HepG2 (cell line): ENCODE results near the gene GCN1. TPM values are rescaled to one million over a fixed set of nuclear protein-coding genes. Genes with fewer than 3 reads are reported as not detected.
A peak's percentile ranks its signal among the peaks of the same experiment; 100 is the strongest.

Experiments
- ATAC-seq: fragments of 200-7000 bp; cut with Tn5 transposase; 3 replicates; pipeline ENCODE4 v1.9.1; 2020; ENCODE audit warnings: mild to moderate bottlenecking, moderate library complexity
- BruUV-seq: library from RNA; stranded (reverse); fragments of 400-500 nt; replicated peaks from 2 replicates; lab custom pipeline; 2021; lab: Mats Ljungman, UMichigan
- CTCF ChIA-PET: fragments of 300-600 bp; formaldehyde crosslinking; extraction: SDS; loops from one replicate; lab custom pipeline; 2021; ENCODE audit warnings: low total read pairs, inconsistent platforms, low intra/inter-chr PET ratio; lab: Yijun Ruan, JAX
- POLR2A ChIA-PET: fragments of 350-600 bp; sonication (Branson Sonifier 250); formaldehyde crosslinking; loops from one replicate; lab custom pipeline; 2020; ENCODE audit warnings: antibody characterized with exemption, inconsistent platforms; lab: Yijun Ruan, JAX
- DNase-seq: peaks from one replicate; pipeline ENCODE4 v3.0.0-alpha.2; 2015; ENCODE audit warnings: low spot score
- FAIRE-seq: peaks from 3 replicates; lab custom pipeline; 2011; peaks lifted over from hg19 to GRCh38; lab: Jason Lieb, UNC
- H2AFZ ChIP-seq: one replicate; pipeline ENCODE4 v1.6.1; 2011; ENCODE audit warnings: low read length, inconsistent platforms
- H3K27ac ChIP-seq: fragments of 300-600 bp; 3 replicates; pipeline ENCODE4 v1.8.0; 2011; ENCODE audit warnings: mixed run types, mild to moderate bottlenecking, mixed read lengths, low read length, inconsistent platforms; ENCODE audit not compliant: insufficient read depth; ENCODE audit errors: extremely low read length
- H3K27me3 ChIP-seq, 2 experiments: fragments of 200-600 bp in 1 of 2; 2 replicates in 1 of 2; 3 replicates in 1 of 2; pipeline versions ENCODE4 v1.6.0 to v1.8.0; 2011; ENCODE audit warnings: low read length in 2 of 2, mild to moderate bottlenecking in 2 of 2, moderate library complexity in 2 of 2, inconsistent platforms in 1 of 2; ENCODE audit not compliant: insufficient read depth in 2 of 2, control insufficient read depth in 1 of 2
- H3K36me3 ChIP-seq, 2 experiments: fragments of 200-600 bp in 1 of 2; replicated peaks in 1 of 2; 2 replicates in 1 of 2; 3 replicates in 1 of 2; pipeline versions ENCODE4 v1.5.1 to v1.8.0; 2011; ENCODE audit warnings: low read length in 2 of 2, inconsistent platforms in 1 of 2; ENCODE audit not compliant: insufficient read depth in 2 of 2, control insufficient read depth in 1 of 2
- H3K4me1 ChIP-seq: 2 replicates; pipeline ENCODE4 v1.5.1; 2012; ENCODE audit warnings: low read length, inconsistent platforms; ENCODE audit not compliant: insufficient read depth
- H3K4me2 ChIP-seq: 2 replicates; pipeline ENCODE4 v1.6.0; 2011; ENCODE audit warnings: low read depth, low read length, inconsistent platforms
- H3K4me3 ChIP-seq, 3 experiments: fragments of 200-600 bp in 1 of 3; sonication (generic), shearing (Covaris generic) in 1 of 3; replicated peaks in 1 of 3; 2 replicates each; pipeline ENCODE4 v1.5.1; 2011 to 2016; ENCODE audit warnings: low read length in 3 of 3, inconsistent platforms in 2 of 3, low read depth in 2 of 3, mild to moderate bottlenecking in 2 of 3, control low read depth in 1 of 3, mixed read lengths in 1 of 3; ENCODE audit not compliant: insufficient read depth in 1 of 3
- H3K79me2 ChIP-seq: one replicate; pipeline ENCODE4 v1.6.1; 2011; ENCODE audit warnings: low read length, inconsistent platforms; ENCODE audit not compliant: insufficient read depth
- H3K9ac ChIP-seq: 2 replicates; pipeline ENCODE4 v1.6.0; 2011; ENCODE audit warnings: mild to moderate bottlenecking, low read depth, low read length, inconsistent platforms; ENCODE audit not compliant: insufficient read depth
- H3K9me3 ChIP-seq: 2 replicates; pipeline ENCODE4 v1.5.1; 2012; ENCODE audit warnings: mild to moderate bottlenecking, low read length
- H4K20me1 ChIP-seq: 2 replicates; pipeline ENCODE4 v1.6.0; 2011; ENCODE audit warnings: inconsistent platforms, mild to moderate bottlenecking, low read length, moderate library complexity; ENCODE audit not compliant: insufficient read depth
- HDAC1 ChIP-seq: sonication (generic); formaldehyde crosslinking; IDR thresholded peaks from 2 replicates; pipeline ENCODE4 v1.5.1; 2020; ENCODE audit warnings: mild to moderate bottlenecking, missing genetic modification reagents
- HOXA3 ChIP-seq: sonication (generic); formaldehyde crosslinking; IDR thresholded peaks from 2 replicates; pipeline ENCODE4 v1.5.0; 2020; ENCODE audit warnings: missing genetic modification reagents
- NPAS2 ChIP-seq: sonication (generic); formaldehyde crosslinking; IDR thresholded peaks from 2 replicates; pipeline ENCODE4 v1.8.0; 2022; ENCODE audit warnings: mild to moderate bottlenecking, missing genetic modification reagents, borderline replicate concordance
- TEAD3 ChIP-seq: optimal IDR thresholded peaks from 2 replicates; pipeline ENCODE3; 2016; ENCODE audit warnings: borderline replicate concordance
- ZNF768 ChIP-seq: sonication (generic); formaldehyde crosslinking; IDR thresholded peaks from 2 replicates; pipeline ENCODE4 v1.4.0; 2020; ENCODE audit warnings: missing genetic modification reagents
- WGBS: methylation state at CpG from one replicate; pipeline ENCODE4 v1.1.6; 2017; ENCODE audit warnings: low lambda C conversion rate; 5-methylcytosine and 5-hydroxymethylcytosine counted together
- in situ Hi-C: cut with HindIII; loops from 2 replicates; pipeline ENCODE4 v1.10.0; 2017; ENCODE audit warnings: low pct_unique_long_range_greater_than_20kb; ENCODE audit not compliant: extremely low pct_ligation_motif_present
- intact Hi-C: fragments of 100-400 bp; cut with micrococcal nuclease; formaldehyde crosslinking; loops from one replicate; pipeline ENCODE4 v1.10.0; 2022; ENCODE audit not compliant: unreplicated experiment
- polyA plus RNA-seq, 8 experiments: library from polyadenylated mRNA; depleted of rRNA in 3 of 8; stranded (reverse) in 7 of 8; unstranded in 1 of 8; fragments of >200 nt; fragmentation: Illumina TruSeq in 4 of 8; extraction: Trizol in 4 of 8; gene quantifications; 2 replicates each; pipeline versions ENCODE4 v1.2.1 to v1.2.3, GENCODE V29; 2011 to 2016; ENCODE audit warnings: low read depth in 4 of 8, missing spikeins in 1 of 8, mixed read lengths in 1 of 8; ENCODE audit not compliant: insufficient read depth in 1 of 8
- total RNA-seq, 5 experiments: library from RNA; depleted of rRNA; stranded (reverse); fragments of >200 nt; fragmentation: Illumina TruSeq; extraction: Trizol; gene quantifications; 2 replicates each; pipeline ENCODE4 v1.2.3, GENCODE V29; 2016; ENCODE audit warnings: low read depth in 1 of 5
- TF ChIP-seq, protein P1 (sequence below): sonication (generic); formaldehyde crosslinking; IDR thresholded peaks from 2 replicates; pipeline ENCODE4 v1.5.0; 2020; ENCODE audit warnings: mild to moderate bottlenecking, missing genetic modification reagents, moderate library complexity
- TF ChIP-seq, protein P2 (sequence below): sonication (generic); formaldehyde crosslinking; conservative IDR thresholded peaks from 2 replicates; pipeline ENCODE4 v1.8.1; 2023; ENCODE audit warnings: missing genetic modification reagents
- TF ChIP-seq, protein P3 (sequence below): conservative IDR thresholded peaks from 2 replicates; pipeline ENCODE4 v1.6.1; 2018; ENCODE audit warnings: missing genetic modification reagents

Gene GCN1
- total and polyA plus RNA-seq, 2 of the 13 experiments (the other 11 are each of a cell fraction or from before 2014, with no cell fraction given), result 58.2 to 83.0 TPM

DNA sequence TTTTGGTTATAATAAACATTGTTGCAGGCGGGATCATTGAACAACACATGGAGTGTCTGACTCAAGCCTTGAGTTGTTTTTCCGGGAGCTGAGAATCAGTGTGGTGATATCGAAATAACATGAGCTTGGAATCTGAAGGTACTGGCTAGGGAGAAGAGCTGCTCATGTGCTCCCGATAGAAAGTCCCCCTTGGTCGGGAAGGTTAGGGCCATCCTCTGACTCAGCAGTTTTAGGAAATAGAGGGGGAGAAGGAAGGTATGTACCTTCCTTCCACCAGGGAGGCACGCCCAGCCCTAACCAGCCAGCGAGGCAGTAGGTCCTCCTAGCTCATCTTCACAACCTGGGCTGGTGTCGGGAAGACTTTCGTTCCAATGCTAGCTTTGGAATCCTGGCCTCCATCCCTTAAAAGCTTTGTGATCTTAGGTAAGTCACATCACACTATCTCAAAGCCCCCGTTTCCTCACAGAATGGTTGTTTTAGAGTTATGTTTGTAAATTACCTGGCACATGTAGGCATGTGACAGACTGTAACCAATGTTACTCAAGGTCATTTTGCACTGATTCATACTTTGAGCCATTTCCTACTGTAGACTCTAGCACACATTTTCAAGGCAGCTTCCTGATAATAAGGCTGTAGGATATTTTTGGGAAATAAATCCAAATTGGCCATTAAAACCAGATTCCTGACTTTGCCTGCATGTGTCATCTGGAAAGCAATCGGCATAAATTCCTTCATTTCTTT lies 76.0 kb downstream of the GCN1 start (continued):
- TF ChIP-seq, protein P1, sequence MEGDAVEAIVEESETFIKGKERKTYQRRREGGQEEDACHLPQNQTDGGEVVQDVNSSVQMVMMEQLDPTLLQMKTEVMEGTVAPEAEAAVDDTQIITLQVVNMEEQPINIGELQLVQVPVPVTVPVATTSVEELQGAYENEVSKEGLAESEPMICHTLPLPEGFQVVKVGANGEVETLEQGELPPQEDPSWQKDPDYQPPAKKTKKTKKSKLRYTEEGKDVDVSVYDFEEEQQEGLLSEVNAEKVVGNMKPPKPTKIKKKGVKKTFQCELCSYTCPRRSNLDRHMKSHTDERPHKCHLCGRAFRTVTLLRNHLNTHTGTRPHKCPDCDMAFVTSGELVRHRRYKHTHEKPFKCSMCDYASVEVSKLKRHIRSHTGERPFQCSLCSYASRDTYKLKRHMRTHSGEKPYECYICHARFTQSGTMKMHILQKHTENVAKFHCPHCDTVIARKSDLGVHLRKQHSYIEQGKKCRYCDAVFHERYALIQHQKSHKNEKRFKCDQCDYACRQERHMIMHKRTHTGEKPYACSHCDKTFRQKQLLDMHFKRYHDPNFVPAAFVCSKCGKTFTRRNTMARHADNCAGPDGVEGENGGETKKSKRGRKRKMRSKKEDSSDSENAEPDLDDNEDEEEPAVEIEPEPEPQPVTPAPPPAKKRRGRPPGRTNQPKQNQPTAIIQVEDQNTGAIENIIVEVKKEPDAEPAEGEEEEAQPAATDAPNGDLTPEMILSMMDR (CRISPR knock-in tag), result no peak
- TF ChIP-seq TEAD3 (peak; percentile 20), HOXA3 (CRISPR knock-in tag) (0 out of 2 replicates have a peak, but pooled peaks have one; percentile 18)
- TF ChIP-seq, protein P2, sequence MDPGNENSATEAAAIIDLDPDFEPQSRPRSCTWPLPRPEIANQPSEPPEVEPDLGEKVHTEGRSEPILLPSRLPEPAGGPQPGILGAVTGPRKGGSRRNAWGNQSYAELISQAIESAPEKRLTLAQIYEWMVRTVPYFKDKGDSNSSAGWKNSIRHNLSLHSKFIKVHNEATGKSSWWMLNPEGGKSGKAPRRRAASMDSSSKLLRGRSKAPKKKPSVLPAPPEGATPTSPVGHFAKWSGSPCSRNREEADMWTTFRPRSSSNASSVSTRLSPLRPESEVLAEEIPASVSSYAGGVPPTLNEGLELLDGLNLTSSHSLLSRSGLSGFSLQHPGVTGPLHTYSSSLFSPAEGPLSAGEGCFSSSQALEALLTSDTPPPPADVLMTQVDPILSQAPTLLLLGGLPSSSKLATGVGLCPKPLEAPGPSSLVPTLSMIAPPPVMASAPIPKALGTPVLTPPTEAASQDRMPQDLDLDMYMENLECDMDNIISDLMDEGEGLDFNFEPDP (CRISPR knock-in tag), result 0 out of 2 replicates have a peak, but pooled peaks have one; percentile 44
- TF ChIP-seq, protein P3, sequence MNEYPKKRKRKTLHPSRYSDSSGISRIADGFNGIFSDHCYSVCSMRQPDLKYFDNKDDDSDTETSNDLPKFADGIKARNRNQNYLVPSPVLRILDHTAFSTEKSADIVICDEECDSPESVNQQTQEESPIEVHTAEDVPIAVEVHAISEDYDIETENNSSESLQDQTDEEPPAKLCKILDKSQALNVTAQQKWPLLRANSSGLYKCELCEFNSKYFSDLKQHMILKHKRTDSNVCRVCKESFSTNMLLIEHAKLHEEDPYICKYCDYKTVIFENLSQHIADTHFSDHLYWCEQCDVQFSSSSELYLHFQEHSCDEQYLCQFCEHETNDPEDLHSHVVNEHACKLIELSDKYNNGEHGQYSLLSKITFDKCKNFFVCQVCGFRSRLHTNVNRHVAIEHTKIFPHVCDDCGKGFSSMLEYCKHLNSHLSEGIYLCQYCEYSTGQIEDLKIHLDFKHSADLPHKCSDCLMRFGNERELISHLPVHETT (CRISPR knock-in tag), result 0 out of 2 replicates have a peak, but pooled peaks have one; percentile 20
- TF ChIP-seq, all 625 proteins: peak for 32

DNA sequence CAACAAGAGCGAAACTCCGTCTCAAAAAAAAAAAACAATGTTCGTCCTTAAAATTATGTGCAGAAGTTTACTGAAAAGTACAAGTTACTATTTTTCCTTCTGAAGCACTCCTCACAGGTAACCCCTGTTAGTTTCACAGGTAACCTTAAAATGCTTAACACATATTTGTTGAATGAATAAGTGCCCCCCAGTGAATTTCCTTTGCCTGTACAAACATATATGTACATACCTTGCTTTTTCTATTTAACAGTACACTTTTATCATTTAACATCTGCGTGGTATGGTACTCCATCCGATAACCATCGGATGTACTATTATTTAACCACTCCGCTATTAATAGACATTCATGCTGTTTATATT lies 76.6 kb downstream of the GCN1 start:
- Histone ChIP-seq H4K20me1 (peaks cover 9% of the 10 kb centered on the region), H2AFZ (no peak overlapping the region), H3K4me3 (peak overlapping the region; percentile 68 to 99 (median 70)), H3K27me3 (no peaks in the 10 kb centered on the region; a peak in 1 of 5 replicates), H3K79me2 (peaks cover 40% of the 10 kb centered on the region), H3K9ac (peak overlapping the region; percentile 91), H3K4me1 (peaks cover 68% of the 10 kb centered on the region), H3K36me3 (no peaks in the 10 kb centered on the region; a peak in 1 of 5 replicates), H3K9me3 (no peaks in the 10 kb centered on the region), H3K4me2 (peak overlapping the region; percentile 66)
- in situ Hi-C loops, result no loop called here
- FAIRE-seq, result no peak
- intact Hi-C loops, result no loop called here
- ChIA-PET POLR2A (interaction anchor here (1.5 to 7.5 kb wide), 6 partner anchors 9 to 174 kb away, joined by 3 to 92 read pairs (median 14); partner anchors contain the start of genes RNU4-1, RNU4-2 and RPLP0), CTCF (no interaction called here)
- BruUV-seq, result TSS peak; percentile 75
- TF ChIP-seq ZNF768 (CRISPR knock-in tag) (no peak), NPAS2 (CRISPR knock-in tag) (no peak), HDAC1 (0 out of 2 replicates have a peak, but pooled peaks have one; percentile 7)
- TF ChIP-seq, all 625 proteins: peak for 1
- peak overlapping the region; percentile 92 for H3K27ac ChIP-seq
- DNase-seq, result no peak
- no peak for ATAC-seq
- WGBS, result 34% methylated on average over 7 of the region's 7 CpGs
